ENCODE measurements around the gene PTPRT.
"Not testable (repeated sequence)": the region's sequence is repeated elsewhere in the genome, so short reads cannot be mapped to it uniquely, and the experiment has no call there.

PTPRT gene

DNA sequence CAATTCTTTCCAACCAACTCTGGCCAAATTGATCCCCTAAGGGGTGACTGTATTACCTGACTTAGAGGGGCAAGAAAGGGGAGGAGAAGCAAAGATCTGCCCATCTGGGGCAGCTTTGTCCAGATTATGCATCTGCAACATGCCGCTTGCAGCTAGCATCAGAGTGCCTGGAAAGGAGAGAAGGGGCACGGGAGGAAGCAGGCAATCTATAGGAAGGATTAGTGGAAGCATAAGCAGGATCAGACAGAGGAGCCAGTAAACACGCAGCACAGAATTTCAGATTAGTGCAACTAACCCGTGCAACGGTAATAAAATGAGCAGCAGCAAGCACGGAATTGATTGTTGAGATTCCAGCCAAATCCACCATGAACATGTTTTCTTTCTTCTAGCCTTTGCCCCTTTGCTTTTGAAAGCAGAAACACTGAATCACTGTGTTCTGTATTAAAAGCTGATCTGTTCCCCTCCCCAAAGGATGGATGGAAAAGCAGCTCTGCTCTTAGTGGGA, 927.9 kb downstream of the PTPRT start:
- no peak for DNase-seq

DNA sequence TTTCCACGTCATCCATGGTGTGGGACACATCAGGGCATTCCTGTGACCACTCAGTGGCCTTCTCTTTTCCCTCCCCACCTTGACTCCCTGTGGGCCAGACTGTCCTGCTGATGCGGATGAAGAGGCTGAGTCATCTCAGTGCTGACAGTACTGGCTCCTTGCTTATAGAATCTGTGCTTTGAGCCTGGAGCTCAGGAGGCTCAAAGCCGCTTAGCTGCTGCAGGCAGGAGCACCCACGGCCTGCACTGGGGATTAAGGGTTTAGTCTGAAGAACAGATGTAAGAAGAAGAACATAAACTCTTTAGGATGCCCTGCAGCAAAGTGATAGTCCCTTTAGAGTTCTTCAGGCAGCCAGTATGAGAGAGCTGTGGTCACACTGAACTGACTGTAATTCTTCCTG, 929.5 kb downstream of the PTPRT start:
- no peak for DNase-seq

DNA sequence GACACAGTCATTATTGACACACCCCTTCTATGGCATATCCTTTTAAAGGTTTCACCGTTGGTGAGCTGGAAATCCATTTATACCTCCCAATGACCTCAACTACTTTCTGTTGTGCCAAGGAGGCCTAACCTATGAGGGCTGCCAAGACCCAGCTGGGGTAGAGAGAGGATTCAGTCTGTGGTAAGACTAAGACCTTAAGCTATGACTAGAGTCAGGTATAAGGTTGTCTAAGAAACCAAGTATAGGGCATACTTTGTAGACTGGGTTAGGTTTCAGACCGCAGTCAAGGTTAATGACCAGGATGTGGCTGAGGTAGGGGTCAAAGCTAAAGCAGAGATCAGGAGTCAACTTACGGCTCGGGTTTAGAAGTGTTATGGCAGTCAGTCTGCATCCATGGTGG, 930.3 kb downstream of the PTPRT start:
- DNase-seq = no peak

DNA sequence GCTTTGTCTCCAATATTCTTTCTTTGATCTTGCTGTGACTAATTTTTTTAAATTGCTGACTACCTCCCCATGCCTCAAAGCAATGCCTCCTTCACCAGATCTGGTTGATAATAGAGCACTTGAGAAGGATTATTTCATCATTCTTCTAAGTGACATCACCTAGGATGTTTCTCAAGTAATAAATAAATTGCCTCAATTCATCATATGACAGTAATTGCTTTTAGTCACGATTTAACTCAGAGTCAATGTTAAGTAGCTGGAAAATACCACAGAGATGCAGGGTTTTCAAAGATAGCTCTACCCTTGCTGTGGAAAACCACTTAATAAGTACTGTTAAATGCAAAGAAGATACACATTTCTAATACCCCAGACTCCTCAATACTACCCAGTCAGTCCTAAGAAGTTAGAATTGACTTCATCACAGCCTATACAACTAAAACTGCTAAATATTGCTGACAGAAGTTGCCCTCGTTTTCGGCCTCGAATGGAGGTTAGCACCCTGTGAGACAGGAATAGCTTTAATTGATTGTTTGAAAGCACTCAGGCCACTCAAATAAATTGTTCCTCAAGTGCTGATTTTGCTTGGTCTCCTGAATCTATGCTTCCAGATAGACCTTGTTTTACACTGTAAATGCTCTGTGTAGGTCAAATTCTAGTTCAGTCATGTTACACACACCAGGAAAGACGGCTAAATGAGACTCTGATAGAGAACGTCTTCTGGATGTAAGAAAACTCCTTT, 931.0 kb downstream of the PTPRT start:
- DNase-seq = no peak

DNA sequence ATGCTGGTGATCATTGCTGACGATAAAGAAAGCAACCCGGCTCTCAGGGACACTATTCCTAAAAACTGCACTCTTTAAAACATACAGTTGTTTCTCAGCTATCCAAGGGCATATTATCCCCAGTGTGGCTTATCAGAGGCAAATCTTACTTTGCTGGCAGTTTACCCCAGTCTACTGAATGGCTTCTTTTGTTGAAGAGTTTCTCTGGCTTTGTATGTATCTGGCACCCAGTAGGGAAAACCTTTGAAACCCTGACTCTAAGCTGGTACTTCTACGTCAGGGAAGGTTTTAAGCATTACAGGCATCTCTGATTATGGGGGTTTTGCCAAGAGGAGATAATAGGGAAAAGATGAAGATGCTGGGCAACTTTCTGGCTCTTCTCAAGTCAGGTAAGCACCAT, 933.9 kb downstream of the PTPRT start:
- no peak for DNase-seq

DNA sequence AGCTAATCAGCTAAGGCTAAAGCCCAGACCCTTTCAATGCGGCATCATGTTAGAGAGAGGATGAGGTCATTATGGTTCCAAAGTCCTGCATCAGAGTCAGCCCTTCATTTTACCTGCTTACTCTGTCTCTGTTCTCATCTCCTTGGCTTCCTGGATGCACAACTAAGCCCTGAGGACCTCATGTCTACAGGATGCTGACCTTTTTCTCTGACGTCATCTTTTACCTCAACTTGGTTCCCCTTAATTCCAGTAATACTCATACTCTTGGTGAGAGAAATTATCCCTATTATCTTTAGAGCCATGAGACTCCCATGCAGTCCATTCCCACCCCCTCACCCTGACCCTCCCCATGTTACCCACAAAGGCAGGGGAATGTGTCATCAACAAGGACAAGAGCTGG, 935.0 kb downstream of the PTPRT start:
- no peak for DNase-seq

DNA sequence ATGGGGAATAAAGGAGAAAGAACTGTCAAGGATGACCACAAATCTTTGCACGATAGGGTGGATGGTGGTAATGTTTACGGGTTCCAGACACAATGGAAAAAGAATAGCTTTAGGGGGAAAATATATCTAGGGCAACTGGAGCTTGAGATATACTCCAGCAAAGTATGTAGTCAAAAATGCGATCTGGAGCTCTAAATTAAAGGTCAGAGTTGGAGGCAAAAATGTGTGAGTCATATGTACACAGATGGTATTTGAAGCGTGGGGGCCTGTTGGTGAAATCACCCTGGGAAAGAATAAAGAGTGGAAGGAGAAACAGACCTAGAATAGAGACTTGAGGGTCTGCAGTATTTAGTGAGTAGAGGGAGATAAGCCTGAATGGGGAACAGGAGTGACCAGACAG, 937.6 kb downstream of the PTPRT start:
- DNase-seq = no peak

DNA sequence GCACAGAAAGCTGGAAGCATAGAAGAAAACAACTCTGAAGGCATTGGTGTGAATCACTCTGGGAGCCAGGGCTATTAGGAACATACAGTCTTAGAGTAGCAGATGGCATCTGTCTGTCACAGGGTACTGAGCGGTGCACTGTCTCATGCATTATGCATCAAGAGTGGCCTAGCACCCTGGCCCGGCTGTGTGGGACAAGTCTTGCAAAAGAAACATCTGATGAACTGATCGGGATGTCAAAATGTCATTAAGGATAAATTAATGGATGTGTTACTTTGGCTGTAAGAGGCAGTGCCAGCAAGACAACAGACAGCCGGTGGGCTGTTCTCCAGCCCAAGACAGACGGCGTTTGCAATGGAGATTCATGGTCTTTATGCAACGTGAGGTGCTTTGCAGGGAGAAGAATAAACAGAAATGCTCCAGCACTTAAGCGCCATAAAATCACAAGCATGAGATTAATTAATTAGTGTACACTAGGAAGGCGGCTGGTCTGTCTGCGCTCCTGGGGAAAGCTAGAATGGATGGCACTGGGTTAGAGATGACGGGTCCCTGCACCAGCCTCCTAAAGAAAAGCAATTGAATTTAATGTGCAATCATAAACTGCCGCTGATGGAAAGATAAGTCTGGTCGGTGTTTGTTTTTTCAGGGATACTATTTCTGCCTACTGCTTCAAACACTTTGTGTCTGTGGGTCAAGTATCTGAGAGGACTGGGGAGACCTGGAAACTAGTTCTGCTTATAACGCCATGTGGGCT, 970.9 kb downstream of the PTPRT start:
- no peak for DNase-seq

DNA sequence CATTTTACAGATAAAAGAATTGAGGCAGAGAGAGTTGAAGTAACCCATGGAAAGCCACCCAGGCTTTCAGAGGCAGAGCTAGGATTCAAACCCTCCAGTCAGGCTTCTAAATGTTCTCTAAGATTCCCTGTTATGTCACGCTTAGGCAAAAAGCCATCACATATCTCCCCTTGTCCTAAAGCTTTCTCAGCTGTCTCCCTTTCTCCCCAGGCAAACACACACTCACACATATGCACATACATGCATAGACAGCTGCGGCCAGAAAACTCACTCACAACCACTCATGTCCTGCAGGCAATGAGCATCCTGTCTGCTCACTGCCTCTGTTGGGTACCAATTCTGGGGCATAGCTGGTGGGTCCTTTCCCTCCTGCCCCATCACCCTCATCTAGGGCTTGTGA, 975.6 kb downstream of the PTPRT start:
- no peak for DNase-seq

DNA sequence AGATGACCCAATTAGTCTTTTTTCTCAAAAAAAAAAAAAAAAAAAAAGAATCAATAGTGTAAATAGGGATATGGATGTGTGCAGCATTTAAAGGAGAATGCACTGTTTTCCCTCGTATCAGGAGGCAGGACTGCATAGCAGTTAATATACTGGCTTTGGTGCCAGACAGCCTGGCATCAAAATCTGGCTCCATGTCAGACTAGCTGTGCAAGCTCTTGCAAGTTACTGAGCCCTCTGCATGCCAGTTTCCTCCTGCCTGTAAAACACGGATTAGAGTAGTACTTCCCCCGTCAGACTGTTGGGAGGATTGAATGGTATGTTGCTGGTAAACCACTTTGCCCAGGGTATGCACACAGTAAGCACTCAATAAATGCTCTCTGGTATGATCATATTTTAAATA, 977.3 kb downstream of the PTPRT start:
- no peak for DNase-seq

DNA sequence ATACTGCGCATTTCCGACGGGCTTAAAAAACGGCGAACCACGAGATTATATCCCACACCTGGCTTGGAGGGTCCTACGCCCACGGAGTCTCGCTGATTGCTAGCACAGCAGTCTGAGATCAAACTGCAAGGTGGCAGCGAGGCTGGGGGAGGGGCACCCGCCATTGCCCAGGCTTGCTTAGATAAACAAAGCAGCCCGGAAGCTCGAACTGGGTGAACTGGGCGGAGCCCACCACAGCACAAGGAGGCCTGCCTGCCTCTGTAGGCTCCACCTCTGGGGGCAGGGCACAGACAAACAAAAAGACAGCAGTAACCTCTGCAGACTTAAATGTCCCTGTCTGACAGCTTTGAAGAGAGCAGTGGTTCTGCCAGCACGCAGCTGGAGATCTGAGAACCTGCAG, 983.1 kb downstream of the PTPRT start:
- not testable (repeated sequence) for DNase-seq

DNA sequence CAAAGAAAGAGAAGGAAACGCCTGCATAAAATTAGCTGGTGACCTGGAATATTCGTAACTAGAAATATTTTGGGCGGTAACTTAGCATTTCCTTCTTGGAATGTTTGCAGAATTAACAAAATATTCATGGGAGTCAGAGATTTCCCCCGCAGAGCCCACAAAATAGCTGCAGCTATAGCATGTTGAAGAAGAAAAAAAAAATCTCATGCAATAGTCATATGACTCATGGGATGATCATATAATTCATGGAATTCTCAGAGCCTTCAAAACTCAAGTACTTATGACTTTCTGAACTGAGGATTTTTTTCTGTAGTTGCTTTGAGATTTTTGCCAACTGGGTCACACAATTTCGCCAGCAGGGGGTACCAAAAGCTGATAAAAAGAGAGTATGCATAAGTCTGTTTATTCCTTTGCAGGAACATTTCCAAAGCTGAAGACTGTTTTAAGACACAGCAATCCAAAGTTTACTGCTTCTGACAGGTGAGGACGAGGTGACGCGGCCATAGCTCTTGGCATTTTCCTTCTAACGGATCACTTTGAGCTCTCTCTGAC, 985.5 kb downstream of the PTPRT start:
- DNase-seq = no peak

DNA sequence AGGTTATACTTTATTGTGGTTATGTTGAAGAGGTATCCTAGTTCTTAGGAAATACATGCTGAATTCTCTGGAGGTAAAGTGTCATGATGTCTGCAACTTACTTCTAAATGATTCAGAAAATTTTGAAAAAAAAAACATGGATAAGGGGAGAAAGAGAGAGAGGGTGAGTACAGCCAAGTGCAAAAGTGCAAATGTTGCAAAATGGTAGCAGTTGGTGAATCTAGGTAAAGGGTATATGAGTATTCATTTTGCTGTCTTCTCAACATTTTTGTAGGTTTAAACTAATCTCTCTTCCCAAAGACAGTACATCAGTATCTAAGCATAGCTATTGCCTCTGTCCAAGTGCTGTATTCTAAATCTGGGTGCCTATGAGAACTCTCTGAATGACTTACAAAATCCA, 992.1 kb downstream of the PTPRT start:
- DNase-seq = no peak

DNA sequence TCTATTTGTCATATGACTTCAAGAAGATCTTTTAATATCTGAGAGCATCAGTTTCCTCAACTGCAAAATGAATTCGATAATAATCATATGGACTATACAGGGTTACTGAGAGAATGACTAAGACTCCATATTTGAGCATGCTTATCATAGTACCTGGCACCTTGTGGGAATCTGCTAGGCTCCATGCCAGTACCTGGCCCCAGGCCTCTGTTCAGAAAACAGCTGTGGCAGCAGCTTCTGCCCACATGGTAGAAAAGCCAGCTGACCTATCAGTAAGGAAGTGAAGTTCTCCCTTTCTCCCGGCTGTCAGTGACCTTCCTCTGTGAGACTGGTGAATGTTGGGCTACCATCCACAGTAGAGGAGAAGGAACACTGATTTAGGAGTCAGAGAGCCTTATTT, 996.6 kb downstream of the PTPRT start:
- DNase-seq = no peak

DNA sequence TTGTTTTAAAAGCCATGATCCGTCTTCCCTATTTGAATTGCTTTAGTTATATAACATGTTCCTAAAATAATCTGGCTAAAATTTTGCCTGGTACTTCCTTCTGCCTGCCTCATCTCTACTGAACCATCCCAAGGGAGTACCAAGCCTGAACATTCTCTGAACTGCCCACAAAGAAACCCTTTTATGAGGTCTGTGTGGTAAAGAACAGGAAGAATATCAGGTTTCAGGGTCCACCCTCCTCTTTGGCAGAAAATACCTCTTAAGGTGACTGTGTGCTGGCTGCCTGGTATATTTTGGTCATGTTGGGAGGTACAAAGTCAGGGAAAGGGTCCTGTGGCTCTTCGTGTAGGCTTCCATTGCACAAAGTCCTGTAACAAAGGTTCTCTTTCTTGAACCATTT, 997.4 kb downstream of the PTPRT start:
- no peak for DNase-seq

DNA sequence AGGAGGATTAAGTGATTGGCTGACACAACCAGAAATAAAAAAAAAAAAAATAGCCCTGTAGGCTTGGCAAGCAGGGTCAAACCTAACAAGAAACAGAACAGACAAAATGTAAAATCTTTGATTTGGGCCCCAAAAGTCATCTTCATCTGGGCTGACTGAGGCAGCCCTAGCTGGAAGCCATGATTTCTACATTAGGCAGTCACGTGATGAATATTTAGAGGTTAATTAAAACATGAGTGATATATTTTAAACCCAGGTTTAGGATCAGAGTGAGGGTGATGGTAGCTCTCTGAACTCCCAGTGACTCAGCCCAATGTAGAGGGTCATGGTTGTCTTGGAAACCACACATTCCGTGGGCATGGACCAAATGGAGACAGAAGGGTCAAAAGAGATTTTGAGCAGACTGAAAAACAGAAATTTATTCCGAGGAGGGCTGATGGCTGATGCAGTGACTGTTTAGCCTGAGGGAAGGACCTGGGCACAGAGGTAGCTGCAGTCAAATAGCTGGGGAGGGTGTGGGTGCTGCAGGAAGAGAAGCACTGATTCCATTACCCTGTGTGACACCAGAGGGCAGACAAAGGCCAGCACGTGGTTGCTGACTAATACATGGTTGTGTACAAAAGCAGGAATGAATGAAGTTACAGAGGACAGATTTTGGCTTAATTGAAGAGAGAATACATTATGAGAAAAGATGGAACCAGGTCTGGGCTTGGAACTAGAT, 998.4 kb downstream of the PTPRT start:
- no peak for DNase-seq

DNA sequence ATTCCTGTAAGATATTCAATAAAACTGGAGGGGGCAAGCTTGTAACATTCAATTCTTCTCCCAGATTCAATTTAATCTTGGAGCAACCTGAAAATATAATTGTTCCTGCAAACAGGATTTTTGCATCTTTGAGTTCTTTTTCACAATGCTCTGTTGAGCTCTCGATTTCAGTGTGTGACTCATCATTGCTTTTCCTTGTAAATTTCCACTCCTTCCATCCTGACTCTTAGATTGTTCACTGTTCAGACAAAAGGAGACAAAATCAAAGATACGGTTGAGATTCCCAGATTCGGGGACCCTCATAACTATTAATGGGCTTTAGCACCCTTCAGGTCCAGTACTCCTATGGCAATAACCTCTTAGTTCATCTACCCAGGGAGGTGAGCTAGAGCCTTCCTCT, 999.6 kb downstream of the PTPRT start:
- DNase-seq = no peak

DNA sequence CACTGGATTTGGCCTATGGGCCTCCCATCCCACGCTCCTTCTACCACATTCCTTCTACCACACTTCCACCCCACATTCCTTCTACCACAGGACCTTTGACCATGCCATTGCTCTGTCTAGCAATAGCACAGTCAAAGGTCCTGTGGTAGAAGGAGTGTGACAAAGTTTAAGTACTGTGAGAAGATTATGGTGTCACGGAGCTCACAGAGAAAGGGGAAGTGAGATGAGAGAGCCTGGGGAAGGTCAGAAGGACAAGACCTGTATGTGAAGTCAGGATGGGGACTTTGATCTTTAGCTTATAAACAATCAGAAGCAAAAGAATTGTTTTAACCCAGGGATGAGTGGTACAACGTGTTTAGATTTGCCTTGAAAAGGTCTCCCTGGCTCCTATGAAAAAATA, 1003.4 kb downstream of the PTPRT start:
- no peak for DNase-seq

DNA sequence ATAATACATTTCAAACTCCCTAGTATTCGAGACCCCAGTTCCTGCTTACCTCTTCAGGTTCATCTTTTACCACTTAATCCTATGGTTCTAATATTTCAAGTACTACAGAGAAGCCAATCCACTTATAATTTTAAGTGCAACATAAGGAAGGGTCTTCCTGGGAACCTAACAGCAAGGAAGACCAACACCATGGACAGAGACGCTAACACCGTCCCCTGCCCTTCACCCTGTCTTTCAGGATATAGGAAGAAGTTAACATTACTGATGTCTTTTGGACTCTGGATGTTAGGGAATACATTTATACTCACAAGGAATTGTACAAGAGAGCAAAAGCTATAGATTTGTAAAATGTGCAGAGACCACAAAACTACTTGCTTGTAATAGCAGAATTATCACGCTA, 1006.6 kb downstream of the PTPRT start:
- no peak for DNase-seq

DNA sequence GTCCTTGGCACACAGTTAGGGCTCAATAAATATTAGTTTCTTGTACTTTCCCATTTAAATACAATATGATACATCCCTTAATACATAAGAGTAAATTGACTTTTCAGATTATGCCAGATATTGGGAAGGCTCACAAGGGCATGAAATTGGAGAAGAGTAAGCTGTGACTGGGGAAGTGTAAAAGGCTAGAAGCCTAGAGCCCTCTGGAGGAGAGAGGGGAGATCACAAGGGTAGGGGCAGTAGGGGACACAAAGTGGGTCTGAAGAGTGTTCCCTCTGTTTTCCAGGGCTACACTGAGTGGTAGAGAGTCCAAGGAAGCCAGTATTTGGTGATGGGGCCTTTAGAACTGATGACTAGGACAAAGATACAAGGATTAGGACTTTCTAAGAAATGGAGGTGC, 1008.6 kb downstream of the PTPRT start:
- DNase-seq = no peak

DNA sequence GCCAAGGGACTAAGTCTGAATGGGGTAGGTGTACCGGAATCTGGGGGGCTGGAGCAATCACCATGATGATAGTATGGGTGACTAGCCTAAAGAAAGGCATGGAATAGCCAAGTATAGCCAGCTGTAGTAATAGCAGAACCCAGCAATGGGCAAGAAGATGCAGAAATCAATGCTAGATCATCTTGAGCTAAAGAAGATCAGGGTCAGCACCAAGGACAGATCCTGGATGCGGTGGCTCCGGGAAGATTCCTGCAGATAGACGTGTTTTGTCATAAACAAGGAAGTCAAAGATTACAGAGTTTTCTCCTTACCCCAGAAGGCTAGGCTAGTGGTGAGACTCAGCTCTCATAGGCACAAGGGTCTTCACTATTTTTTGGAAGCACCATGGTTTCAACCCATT, 1009.9 kb downstream of the PTPRT start:
- no peak for DNase-seq

DNA sequence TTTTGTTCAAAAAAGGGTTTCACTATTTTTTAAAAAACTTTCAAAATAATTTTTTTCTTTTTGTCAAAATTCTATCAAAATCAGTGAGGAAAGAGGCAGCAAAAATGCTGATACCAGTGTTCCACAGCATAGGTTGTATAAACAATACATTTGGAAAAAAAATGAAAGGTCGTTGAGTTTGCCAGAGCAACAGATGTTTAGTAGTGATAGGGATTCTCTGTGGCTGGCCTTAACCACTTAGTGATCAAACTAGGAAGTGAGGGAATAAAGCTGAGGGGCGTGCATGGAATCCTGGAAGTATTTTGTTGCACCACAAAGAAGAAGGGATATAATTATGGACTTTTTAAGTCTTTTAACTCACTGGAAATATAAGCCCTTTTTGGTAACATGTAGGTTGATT, 1016.3 kb downstream of the PTPRT start:
- no peak for DNase-seq

DNA sequence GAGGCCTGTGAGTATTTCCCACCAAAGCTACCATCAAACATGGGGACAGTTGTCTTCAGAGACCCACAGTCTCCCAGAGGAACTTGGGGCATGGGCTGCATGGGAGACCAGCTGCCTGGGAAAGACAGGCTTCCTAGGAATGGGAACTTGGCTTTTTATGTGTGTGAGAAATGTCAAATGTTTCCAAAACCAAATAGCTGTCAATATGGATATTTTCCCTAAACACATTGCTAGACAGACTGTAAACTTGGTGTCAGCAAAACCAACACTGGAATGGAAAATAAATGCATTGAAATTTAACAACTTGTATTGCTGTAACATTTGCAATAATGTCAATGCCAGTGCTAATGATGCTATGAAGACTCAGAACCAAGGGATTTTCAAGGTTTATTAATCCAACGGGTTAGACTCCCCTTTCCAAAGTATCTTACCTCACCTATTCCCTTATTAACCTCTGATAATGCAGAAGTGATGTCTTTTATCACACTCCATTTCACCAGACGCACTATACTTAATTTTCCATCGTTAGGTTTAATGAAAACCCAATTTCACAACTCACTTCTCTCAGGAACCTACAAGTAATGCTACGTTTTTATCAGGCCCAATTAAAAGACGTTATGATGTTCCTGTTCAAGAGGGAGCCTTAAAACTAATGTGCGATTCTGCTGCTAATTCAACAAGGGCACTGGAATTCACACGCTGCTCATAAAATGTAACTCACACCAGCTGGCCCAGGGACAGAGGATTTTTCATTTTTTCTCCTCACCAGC, 1025.4 kb downstream of the PTPRT start:
- DNase-seq = no peak

Measured in NCI-H1694 (cell line).